Breast epithelium (tissue), 4 donors: ENCODE data around the gene USP15. TPM values are rescaled to one million over a fixed set of nuclear protein-coding genes. Genes with fewer than 3 reads are reported as not detected.

ENCODE experiments used
- DNase-seq, 2 donors: peaks; one replicate each; pipeline ENCODE4 v3.0.0-alpha.2; 2019; ENCODE audit warnings: low spot score in 2 of 2
- H3K27ac ChIP-seq, 2 donors: fragments of 200-600 bp; sonication (generic) in 1 of 2; one replicate each; pipeline ENCODE4 v1.5.1; 2016 to 2019; ENCODE audit warnings: mild to moderate bottlenecking in 1 of 2
- H3K27me3 ChIP-seq, 2 donors: fragments of 200-600 bp; sonication (generic) in 1 of 2; one replicate each; pipeline versions ENCODE4 v1.5.1 to v1.6.0; 2017 to 2019; ENCODE audit warnings: control low read depth in 1 of 2, mild to moderate bottlenecking in 1 of 2
- H3K36me3 ChIP-seq: fragments of 200-600 bp; one replicate; pipeline ENCODE4 v1.5.1; 2019
- H3K4me1 ChIP-seq, 2 donors: fragments of 200-600 bp; sonication (generic); one replicate each; pipeline ENCODE4 v1.5.1; 2016 to 2019; ENCODE audit warnings: control low read depth in 1 of 2
- H3K4me3 ChIP-seq, 3 donors: fragments of 200-600 bp; sonication (generic); 1 replicate in 2 of 3; 2 replicates in 1 of 3; pipeline ENCODE4 v1.5.1; 2016 to 2019; ENCODE audit warnings: mild to moderate bottlenecking in 3 of 3, moderate library complexity in 2 of 3
- H3K9me3 ChIP-seq, 2 donors: fragments of 200-600 bp; sonication (generic) in 1 of 2; one replicate each; pipeline ENCODE4 v1.5.1; 2016 to 2019; ENCODE audit warnings: control low read depth in 1 of 2
- CTCF ChIP-seq, 3 donors: fragments of 450-650 bp; IDR thresholded peaks; one replicate each; pipeline ENCODE4 v1.5.1; 2016 to 2017; ENCODE audit warnings: antibody characterized with exemption in 3 of 3, mild to moderate bottlenecking in 3 of 3, moderate library complexity in 3 of 3
- POLR2A ChIP-seq: fragments of 450-650 bp; IDR thresholded peaks from one replicate; pipeline ENCODE4 v1.6.1; 2016; ENCODE audit warnings: antibody characterized with exemption, mild to moderate bottlenecking, moderate library complexity
- POLR2AphosphoS5 ChIP-seq, 3 donors: sonication (generic); formaldehyde crosslinking; IDR thresholded peaks; one replicate each; pipeline ENCODE4 v1.6.1; 2017; ENCODE audit warnings: antibody characterized with exemption in 3 of 3
- intact Hi-C: fragments of 100-400 bp; cut with DNase I; formaldehyde crosslinking; loops from one replicate; pipeline ENCODE4 v1.15.1; 2023; ENCODE audit warnings: low total_unique reads
- total RNA-seq, 3 donors: library from RNA; depleted of rRNA; stranded (reverse); fragments of >200 nt; gene quantifications; one replicate each; pipeline ENCODE4 v1.1.0, GENCODE V29; 2016

USP15 gene
- total RNA-seq, 3 donors from 2014 or later = 65.9 to 234 (median 110) TPM

- intact Hi-C loops = no loop called here
- DNase-seq = no peak
- Histone ChIP-seq H3K27me3 (no peaks in the 10 kb centered on the region), H3K4me1 (no peaks in the 10 kb centered on the region), H3K27ac (no peak overlapping the region), H3K9me3 (no peaks in the 10 kb centered on the region), H3K4me3 (no peak overlapping the region), H3K36me3 (no peaks in the 10 kb centered on the region)
- TF ChIP-seq POLR2A (no peak), POLR2AphosphoS5 (IDR thresholded peaks at IDR 0.05) (no peak), CTCF (IDR thresholded peaks at IDR 0.05) (no peak)
These were observed 147.4 kb downstream of the USP15 start for GRCh38 chr12:62407587-62407986.

- H3K4me1 ChIP-seq = no peaks in the 10 kb centered on the region
- intact Hi-C loops = no loop called here
- H3K36me3 ChIP-seq = no peaks in the 10 kb centered on the region
- H3K27me3 ChIP-seq = no peaks in the 10 kb centered on the region
- no peaks in the 10 kb centered on the region for H3K9me3 ChIP-seq
- DNase-seq = no peak
- H3K27ac ChIP-seq = no peak overlapping the region
- TF ChIP-seq POLR2AphosphoS5 (IDR thresholded peaks at IDR 0.05) (no peak), CTCF (IDR thresholded peaks at IDR 0.05) (no peak), POLR2A (no peak)
- H3K4me3 ChIP-seq = no peak overlapping the region
These were observed 148.9 kb downstream of the USP15 start for GRCh38 chr12:62409068-62409467.

- intact Hi-C loops = no loop called here
- Histone ChIP-seq H3K4me1 (no peaks in the 10 kb centered on the region), H3K36me3 (no peaks in the 10 kb centered on the region), H3K27me3 (no peaks in the 10 kb centered on the region), H3K27ac (no peak overlapping the region), H3K9me3 (no peaks in the 10 kb centered on the region), H3K4me3 (no peak overlapping the region)
- TF ChIP-seq CTCF (IDR thresholded peaks at IDR 0.05) (no peak), POLR2A (no peak), POLR2AphosphoS5 (IDR thresholded peaks at IDR 0.05) (no peak)
- no peak for DNase-seq
These were observed 154.0 kb downstream of the USP15 start for GRCh38 chr12:62414180-62414579.

DNA sequence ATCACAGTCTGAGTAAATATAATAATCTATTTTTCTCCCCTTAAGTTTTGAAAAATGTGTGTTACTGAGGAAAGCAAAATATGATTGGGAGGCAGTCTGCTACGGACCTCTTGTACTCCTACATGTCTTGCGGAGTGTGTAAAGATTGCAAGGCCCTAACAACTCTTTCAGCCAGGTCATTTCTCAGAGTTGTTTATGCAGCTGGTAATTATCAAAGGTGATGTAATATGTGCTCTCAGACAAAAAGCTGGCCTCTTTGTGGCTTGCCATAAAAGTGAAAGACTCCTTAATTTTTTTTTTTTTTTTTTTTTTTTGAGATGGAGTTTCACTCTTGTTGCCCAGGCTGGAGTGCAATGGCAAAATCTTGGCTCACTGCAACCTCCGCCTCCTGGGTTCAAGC, 165.9 kb downstream of the USP15 start:
- DNase-seq = no peak
- Histone ChIP-seq H3K4me3 (no peak overlapping the region), H3K4me1 (no peaks in the 10 kb centered on the region), H3K36me3 (no peaks in the 10 kb centered on the region), H3K9me3 (peaks cover 15 to 30% of the 10 kb centered on the region in 2 donors), H3K27me3 (no peaks in the 10 kb centered on the region), H3K27ac (no peak overlapping the region)
- TF ChIP-seq POLR2A = no peak
- TF ChIP-seq POLR2AphosphoS5 (IDR thresholded peaks at IDR 0.05) = no peak
- TF ChIP-seq CTCF (IDR thresholded peaks at IDR 0.05) = no peak
- intact Hi-C loops = no loop called here

GRCh38 chr12:62429457-62429856, 169.3 kb downstream of the USP15 start:
- Histone ChIP-seq H3K4me3 (no peak overlapping the region), H3K9me3 (peaks cover 9 to 19% of the 10 kb centered on the region in 2 donors), H3K36me3 (no peaks in the 10 kb centered on the region), H3K4me1 (no peaks in the 10 kb centered on the region), H3K27ac (no peak overlapping the region), H3K27me3 (no peaks in the 10 kb centered on the region)
- no peak for TF ChIP-seq POLR2AphosphoS5 (IDR thresholded peaks at IDR 0.05)
- TF ChIP-seq CTCF (IDR thresholded peaks at IDR 0.05) = no peak
- no peak for TF ChIP-seq POLR2A
- no peak for DNase-seq
- intact Hi-C loops = no loop called here
